ENCODE results near the gene CRB1.
A peak's percentile ranks its signal among the peaks of the same experiment; 100 is the strongest.

CRB1 gene

DNA sequence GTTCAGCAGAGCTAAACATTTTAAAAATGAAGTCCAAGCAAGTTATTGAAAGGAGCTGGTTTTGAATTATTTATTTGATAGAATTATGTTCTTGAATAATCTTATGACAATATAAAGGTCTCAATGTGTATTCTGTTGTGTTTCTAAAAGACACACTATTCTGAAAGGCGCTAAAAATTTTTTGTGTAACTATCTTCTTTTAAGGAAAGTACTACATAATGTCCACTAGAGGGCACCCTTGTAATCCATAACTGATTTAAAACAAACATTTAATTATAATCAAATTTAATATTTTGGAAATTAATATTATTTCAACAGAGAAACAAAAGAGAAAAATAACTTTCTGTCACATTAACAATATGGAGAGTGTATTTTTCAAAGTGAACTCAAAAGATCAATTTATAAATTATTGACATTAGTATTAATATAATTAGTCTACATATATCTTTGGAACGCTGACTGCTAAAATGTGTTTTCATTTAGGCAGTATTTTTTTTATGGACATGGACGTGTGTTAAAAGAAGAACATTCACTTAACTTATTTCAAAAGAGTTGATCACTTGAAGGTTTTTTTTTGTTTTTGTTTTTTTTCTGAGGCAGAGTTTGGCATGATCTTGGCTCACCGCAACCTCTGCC lies 258.8 kb downstream of the CRB1 start:
- DNase-seq: no peak
- Histone ChIP-seq H3K4me3 (ENCODE audit: low read depth, low read length) (no peak overlapping the region), H3K27ac (no peak overlapping the region), H3K27me3 (replicated peaks) (no peaks in the 10 kb centered on the region), H3K36me3 (replicated peaks) (no peaks in the 10 kb centered on the region)
- TF ChIP-seq, protein P1, sequence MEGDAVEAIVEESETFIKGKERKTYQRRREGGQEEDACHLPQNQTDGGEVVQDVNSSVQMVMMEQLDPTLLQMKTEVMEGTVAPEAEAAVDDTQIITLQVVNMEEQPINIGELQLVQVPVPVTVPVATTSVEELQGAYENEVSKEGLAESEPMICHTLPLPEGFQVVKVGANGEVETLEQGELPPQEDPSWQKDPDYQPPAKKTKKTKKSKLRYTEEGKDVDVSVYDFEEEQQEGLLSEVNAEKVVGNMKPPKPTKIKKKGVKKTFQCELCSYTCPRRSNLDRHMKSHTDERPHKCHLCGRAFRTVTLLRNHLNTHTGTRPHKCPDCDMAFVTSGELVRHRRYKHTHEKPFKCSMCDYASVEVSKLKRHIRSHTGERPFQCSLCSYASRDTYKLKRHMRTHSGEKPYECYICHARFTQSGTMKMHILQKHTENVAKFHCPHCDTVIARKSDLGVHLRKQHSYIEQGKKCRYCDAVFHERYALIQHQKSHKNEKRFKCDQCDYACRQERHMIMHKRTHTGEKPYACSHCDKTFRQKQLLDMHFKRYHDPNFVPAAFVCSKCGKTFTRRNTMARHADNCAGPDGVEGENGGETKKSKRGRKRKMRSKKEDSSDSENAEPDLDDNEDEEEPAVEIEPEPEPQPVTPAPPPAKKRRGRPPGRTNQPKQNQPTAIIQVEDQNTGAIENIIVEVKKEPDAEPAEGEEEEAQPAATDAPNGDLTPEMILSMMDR (IDR thresholded peaks at IDR 0.05; ENCODE audit: low read depth, low read length, missing control alignments): peak; percentile 25
- in situ Hi-C loops (cut with HindIII; ENCODE audit: low pct_ligation_motif_present, low sequenced_read_pairs): no loop called here

Data from brain microvascular endothelial cell (primary cell).